GM12872 (cell line): ENCODE data around the gene DYNLT1.

ENCODE experiments used
- TF ChIP-seq, protein P1 (sequence below): IDR thresholded peaks from 3 replicates; pipeline ENCODE4 v1.5.1; 2011; ENCODE audit warnings: low read depth, mild to moderate bottlenecking, low read length, moderate library complexity; ENCODE audit not compliant: insufficient read depth

DYNLT1 gene

DNA sequence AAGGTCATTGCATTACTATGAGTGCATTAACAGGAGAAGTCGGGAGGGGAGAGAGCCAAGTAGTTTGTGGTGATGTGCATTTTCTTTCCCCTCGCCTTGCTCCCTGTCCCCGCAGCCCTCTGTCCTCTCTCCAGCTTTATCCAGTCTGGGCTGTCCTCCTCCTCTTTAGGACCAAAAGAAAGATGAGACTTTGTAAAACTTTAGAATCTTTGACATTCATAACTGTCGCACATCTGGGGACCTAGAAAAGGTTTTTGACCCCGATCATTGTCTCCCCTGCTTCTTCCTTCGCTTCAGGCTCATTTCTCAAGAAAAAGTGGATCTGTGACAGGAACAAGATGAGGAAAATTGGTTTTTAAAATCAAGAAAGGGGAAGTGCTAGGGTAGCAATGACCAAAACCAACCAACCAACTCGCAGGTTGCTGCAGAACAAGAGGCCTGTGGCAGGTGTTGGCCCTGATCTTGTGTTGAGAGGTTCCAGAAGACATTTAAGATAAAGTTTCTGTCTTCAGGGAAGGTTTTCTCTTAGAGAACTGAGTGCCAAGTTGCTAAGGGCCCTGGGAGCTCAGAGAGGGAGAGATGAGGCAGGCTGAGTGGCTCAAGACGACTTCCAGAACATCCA, 22.9 kb upstream of the DYNLT1 start:
- TF ChIP-seq, protein P1, sequence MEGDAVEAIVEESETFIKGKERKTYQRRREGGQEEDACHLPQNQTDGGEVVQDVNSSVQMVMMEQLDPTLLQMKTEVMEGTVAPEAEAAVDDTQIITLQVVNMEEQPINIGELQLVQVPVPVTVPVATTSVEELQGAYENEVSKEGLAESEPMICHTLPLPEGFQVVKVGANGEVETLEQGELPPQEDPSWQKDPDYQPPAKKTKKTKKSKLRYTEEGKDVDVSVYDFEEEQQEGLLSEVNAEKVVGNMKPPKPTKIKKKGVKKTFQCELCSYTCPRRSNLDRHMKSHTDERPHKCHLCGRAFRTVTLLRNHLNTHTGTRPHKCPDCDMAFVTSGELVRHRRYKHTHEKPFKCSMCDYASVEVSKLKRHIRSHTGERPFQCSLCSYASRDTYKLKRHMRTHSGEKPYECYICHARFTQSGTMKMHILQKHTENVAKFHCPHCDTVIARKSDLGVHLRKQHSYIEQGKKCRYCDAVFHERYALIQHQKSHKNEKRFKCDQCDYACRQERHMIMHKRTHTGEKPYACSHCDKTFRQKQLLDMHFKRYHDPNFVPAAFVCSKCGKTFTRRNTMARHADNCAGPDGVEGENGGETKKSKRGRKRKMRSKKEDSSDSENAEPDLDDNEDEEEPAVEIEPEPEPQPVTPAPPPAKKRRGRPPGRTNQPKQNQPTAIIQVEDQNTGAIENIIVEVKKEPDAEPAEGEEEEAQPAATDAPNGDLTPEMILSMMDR: no peak

DNA sequence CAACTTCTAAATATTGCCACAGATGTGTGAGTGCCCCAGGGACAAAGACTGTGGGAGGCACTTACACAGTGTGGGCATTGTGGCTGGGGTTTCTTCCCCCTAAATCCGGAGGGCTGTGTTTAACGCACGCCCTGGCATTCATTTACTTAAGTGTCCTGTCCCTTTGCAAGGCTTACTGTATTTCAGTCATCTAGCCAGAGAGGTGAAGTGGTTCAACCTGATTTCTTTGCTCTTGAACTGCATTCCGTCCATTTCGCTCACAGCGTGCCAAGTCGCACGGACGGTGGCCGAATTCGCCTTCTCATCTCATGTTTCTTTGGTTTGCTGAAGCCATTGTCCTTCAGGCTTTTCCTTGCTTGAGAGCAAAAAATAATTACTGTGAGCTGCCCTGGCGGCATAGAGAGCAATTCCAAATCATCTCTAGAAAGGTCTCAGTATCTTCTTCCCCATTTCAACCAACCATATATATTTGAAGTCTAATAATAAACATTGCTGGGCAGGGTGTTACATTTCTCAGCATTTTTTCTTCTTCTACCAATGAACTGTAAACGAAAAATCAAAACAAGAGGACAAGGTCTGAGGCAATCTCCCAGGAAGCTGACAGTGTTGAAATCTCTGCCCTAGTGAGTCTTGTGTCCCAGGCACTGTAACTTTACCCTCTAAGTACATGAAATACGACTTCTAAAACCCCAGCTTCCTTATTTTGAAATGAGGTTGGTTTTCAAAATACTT, 22.3 kb upstream of the DYNLT1 start:
- TF ChIP-seq, protein P1: no peak

- TF ChIP-seq, protein P1: no peak
Observed at GRCh38 chr6:158665332-158665731, 20.8 kb upstream of the DYNLT1 start.

DNA sequence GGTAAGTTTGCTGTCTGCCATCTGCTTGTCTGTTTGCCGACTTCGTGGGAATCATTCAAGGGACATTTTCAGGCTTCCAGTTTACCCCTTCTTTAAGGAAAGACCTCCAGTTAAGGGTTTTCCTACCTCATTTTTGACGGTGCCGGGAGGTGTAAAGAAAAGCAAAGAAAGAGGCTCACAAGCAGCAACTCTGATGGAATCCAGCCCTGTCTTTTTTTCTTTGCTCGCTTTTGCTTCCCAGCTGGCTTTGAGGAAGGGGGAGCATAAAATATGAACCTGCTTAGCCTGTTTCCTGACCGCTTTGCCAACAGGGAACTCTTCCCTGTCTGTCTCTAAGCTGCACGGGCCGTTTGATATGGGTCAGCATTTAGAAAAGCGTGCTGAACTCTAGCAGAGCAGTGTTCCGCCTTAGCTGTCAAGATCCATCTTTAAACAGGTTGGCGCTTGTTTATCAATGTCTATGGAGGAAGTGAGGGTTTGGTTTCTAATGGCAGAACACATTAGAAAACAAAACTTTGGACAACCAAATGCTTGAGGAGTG, 19.2 kb upstream of the DYNLT1 start:
- TF ChIP-seq, protein P1: no peak

GRCh38 chr6:158662954-158663624, 18.5 kb upstream of the DYNLT1 start:
- TF ChIP-seq, protein P1: no peak

DNA sequence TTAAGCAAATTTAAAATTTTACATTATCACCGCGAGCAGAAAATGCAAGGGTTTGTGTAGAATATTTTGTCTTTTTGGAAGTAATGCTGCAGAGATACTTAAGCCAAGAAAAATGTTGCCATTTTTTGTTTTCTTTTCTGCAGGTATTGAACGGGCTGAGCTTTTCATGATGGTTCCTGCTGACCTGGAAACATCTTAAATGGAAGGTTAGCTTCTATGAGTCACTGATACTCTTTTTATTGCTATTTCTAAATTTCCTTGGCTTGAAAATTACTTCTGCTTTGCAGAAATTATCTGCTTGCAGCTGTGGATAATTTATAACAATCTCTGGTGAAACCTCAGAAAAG, 18.0 kb upstream of the DYNLT1 start:
- TF ChIP-seq, protein P1: no peak

GRCh38 chr6:158661156-158661685, 16.7 kb upstream of the DYNLT1 start:
- TF ChIP-seq, protein P1: no peak
